GM12872 (cell line): ENCODE measurements around the gene ADGRD1.

Experiments
- TF ChIP-seq, protein P1 (sequence below): IDR thresholded peaks from 3 replicates; pipeline ENCODE4 v1.5.1; 2011; ENCODE audit warnings: low read depth, mild to moderate bottlenecking, low read length, moderate library complexity; ENCODE audit not compliant: insufficient read depth

Gene ADGRD1

DNA sequence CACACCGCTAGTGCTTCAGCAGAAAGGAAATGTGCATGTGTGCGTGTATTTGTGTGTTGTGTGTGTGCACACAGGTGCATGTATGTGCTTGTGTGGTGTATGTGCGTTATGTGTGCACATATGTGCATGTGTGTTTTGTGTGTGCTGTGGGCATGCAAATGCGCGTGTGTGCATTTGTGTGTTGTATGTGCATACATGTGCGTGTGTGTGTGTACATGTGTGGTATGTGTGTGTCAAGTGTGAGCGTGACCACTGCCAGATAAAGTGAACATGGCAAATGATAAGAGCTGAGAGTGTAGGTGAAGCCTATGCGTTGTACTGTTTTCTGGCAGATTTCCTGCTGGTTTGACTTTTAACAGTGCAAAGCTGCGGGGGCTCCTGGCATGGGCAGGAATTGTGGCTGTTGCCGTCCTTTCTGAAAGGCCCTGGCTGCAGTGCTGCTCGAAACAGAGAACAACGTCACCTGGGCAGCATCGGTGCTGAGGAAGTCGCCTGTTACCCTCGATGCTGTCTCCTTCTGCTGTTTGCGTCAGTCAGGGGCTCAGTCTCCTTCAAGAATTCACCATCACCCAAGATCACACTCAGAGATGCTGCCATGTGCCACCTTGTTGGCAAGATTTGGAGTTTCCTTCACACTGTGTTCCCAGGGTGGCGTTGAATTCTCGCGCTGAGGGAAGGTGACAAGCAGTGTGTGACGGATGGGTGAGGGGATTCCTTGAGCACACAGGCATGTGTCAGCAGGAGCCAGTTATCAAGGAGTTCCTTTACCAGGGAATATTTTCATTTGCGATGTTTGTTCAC, 56.1 kb downstream of the ADGRD1 start:
- TF ChIP-seq, protein P1, sequence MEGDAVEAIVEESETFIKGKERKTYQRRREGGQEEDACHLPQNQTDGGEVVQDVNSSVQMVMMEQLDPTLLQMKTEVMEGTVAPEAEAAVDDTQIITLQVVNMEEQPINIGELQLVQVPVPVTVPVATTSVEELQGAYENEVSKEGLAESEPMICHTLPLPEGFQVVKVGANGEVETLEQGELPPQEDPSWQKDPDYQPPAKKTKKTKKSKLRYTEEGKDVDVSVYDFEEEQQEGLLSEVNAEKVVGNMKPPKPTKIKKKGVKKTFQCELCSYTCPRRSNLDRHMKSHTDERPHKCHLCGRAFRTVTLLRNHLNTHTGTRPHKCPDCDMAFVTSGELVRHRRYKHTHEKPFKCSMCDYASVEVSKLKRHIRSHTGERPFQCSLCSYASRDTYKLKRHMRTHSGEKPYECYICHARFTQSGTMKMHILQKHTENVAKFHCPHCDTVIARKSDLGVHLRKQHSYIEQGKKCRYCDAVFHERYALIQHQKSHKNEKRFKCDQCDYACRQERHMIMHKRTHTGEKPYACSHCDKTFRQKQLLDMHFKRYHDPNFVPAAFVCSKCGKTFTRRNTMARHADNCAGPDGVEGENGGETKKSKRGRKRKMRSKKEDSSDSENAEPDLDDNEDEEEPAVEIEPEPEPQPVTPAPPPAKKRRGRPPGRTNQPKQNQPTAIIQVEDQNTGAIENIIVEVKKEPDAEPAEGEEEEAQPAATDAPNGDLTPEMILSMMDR: no peak

DNA sequence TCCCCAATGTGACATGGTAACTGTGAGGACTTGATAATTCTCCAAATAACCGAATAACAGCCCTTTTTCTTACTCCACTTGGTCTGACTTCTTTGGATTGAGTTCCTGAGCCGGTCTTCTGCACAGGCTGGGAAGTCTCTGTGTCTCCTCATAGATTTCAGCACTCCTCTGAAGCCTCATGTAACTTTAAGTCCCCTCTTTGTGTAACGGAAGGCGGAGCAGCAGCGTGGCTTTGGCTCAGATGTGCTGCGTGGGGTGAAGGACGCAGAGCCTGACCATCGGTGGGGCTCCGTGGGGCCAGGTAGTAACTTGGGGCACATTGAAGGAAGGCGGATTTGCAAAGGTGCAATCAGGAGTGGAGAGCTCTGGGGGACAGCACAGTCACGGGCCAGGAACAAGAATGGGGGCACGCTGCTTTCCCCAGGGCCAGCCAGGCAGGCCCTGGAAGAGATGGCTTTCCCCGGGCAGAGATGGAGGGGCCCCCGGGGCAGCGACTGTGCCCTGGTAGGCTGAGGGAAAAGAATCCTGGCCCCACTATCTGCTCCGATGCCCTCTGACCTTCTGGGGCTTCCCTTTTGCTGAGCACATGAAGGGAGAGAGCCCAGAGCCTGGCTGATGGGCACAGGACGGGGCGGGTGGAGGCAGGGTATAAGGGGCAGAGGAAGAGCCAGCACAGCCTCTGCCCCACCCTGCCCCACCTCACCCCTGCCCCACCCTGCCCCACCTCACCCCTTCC, 56.9 kb downstream of the ADGRD1 start:
- TF ChIP-seq, protein P1: no peak

DNA sequence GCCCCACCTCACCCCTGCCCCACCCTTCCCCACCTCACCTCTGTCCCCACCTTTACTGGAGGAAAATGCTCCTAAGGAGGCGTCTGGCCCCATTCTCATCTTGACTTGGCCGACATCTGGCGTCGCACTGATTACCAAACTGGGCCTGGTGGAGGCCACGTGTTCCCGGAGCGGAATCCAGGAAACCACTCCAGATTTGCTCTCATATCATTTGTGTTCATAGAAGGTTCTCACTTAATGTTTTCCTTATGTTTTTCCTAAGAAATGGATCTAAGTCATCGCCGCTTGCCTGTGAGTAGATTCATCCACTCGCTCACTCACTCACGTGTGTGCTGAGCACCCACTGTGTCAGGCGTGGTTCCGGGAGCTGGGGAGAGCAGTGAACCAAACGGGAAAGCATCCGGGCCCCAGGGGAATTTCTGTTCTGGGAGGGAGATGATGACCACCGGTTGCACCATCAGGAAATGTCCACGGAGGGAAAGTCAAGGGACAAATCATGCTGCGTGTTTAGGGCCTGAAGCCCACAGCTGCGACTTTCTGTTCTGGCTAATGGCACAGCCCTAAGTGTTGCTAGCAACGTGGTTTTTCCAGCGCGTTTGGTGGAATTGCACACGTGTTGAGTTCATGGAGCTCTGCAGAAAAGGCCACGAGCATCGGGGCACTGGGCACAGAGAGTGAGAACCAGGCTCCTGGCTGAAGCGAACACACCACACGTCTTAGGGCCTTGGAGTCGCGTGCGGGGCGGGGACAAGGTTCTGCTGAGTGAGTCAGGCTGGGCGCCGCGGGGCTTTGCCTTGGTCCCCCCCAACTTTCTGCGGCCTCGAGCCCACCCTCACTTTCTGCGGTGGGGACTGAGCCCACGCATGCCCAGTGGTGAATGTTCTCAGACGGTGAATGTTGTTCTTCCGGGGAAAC, 57.7 kb downstream of the ADGRD1 start:
- TF ChIP-seq, protein P1: no peak

DNA sequence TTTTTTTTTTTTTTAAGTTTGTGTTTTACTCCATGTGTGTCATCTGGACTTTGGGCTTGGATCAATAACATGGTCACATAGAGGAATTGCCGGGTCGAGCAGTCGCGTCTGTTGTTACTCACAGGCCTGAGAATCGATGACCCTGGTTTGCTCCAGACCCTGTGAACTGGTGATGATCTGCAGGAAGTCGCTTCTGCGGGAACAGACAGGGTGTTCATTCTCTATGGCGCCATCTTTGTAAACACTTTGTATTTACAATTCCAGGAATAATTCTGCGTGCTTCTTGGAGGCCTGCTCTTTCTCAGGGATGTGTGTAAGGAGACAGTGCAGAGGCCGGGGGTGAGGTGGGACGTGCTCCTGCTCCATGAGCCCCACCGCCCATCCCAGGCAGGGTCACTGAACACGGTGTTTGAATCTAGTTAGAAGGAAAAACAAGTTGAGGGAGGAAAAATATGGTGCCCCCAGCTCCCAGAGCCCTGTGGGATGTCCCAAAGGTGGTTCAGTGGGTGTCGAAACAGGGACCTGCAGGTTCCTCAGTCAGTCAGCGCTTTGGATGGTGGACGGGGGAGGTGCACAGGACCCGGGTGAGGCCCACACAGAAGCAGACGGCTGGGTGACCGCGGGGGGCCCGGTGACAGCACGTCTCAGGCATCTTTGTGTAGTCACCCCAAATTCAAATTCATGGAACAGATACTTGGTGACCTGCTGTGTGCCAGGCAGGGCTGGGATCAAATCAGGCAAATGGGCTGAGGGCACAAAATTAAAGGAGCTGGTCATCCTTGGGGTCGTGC, 58.8 kb downstream of the ADGRD1 start:
- TF ChIP-seq, protein P1: no peak

DNA sequence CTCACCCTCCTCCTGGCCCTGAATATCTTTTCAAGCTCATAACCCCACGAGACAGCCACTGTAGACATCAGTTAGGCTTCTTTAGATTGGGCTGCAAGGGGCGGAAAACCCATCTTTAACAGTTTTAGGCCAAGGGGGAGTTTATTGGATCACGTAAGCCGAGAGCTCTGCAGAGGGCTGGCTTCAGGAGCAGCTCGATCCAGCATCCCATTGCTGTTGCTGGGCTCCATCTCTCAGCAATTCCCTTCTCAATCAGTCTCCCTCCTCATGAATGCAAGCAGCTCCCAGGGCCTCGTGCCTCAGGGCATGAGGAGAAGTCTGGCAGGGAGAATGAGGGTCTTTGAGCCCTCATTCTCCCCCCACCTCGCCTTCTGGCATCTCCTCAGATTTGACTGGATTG, 59.4 kb downstream of the ADGRD1 start:
- TF ChIP-seq, protein P1: no peak

DNA sequence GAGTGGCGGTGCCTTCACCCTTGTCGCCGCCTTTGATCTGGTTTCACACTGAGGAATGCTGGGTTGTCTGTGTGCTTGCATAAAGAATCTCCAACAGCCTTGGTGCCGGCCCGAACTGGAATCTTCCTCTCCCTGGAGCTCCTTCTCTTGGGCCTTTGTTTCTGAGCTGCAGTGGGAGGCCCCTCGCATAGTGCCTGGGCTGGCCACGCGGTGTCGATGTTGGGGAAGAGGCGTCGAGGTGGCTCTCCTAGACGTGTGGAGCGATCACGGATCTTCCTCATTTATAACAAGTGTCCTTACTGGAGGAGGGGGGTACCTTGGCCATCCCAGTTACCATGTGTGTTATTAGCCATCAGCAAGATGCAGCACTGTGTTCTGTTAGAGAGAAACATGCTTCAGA, 60.6 kb downstream of the ADGRD1 start:
- TF ChIP-seq, protein P1: no peak
